MM.1S (cell line): Measurements from ENCODE around the gene PTPRO.

Experiments
- EZH2 ChIP-seq: fragments of 300-600 bp; sonication (generic); optimal IDR thresholded peaks from 2 replicates; pipeline ENCODE3; 2017; ENCODE audit warnings: low read depth, mild to moderate bottlenecking, antibody characterized with exemption, low read length, mixed read lengths
- EZH2phosphoT487 ChIP-seq: fragments of 300-600 bp; sonication (generic); IDR thresholded peaks from 2 replicates; pipeline ENCODE4 v1.6.1; 2018; ENCODE audit warnings: antibody characterized with exemption, low read length
- TF ChIP-seq, protein P1 (sequence below): fragments of 300-600 bp; sonication (generic); IDR thresholded peaks from 2 replicates; pipeline ENCODE4 v1.5.1; 2016; ENCODE audit warnings: antibody characterized with exemption, low read length, mixed read lengths

DNA sequence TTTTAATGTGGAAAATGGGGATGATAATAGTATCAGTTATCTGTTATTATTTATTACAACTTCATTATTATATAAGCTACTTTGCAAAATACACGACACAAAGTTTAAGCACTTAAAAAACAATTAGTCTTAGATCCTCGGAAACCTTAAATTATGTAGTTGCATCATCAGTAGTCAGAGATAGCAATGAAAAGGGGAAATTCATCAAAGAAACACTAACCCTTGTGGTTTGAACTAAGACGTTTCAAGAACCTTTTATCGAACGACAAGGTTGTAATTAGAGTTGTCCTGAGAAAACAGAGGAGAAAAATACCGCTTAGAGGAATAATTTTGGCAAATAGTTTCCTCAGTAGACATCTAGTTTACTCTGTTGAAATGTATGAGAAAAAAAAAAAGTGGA, 198.5 kb downstream of the PTPRO start:
- TF ChIP-seq, protein P1, sequence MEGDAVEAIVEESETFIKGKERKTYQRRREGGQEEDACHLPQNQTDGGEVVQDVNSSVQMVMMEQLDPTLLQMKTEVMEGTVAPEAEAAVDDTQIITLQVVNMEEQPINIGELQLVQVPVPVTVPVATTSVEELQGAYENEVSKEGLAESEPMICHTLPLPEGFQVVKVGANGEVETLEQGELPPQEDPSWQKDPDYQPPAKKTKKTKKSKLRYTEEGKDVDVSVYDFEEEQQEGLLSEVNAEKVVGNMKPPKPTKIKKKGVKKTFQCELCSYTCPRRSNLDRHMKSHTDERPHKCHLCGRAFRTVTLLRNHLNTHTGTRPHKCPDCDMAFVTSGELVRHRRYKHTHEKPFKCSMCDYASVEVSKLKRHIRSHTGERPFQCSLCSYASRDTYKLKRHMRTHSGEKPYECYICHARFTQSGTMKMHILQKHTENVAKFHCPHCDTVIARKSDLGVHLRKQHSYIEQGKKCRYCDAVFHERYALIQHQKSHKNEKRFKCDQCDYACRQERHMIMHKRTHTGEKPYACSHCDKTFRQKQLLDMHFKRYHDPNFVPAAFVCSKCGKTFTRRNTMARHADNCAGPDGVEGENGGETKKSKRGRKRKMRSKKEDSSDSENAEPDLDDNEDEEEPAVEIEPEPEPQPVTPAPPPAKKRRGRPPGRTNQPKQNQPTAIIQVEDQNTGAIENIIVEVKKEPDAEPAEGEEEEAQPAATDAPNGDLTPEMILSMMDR, result no peak
- TF ChIP-seq EZH2phosphoT487 (no peak), EZH2 (no peak)
